Activated CD8-positive, alpha-beta memory T cell treated with anti-CD3 and anti-CD28 coated beads, Interleukin-2, amount 50 U/mL, for 24 hours (primary cell): ENCODE data around the gene SPOCK2.
"Not testable (repeated sequence)": the region's sequence is repeated elsewhere in the genome, so short reads cannot be mapped to it uniquely, and the experiment has no call there.

Source experiments
- DNase-seq: peaks from one replicate; pipeline ENCODE4 v3.0.0-alpha.2; 2020; ENCODE audit errors: extremely low read depth

The SPOCK2 gene

GRCh38 chr10:72108004-72108370 is 19.6 kb upstream of the SPOCK2 start:
- DNase-seq = not testable (repeated sequence)

GRCh38 chr10:72107325-72108003 is 19.1 kb upstream of the SPOCK2 start:
- DNase-seq = no peak

GRCh38 chr10:72106896-72107295 is 18.5 kb upstream of the SPOCK2 start:
- no peak for DNase-seq

- no peak for DNase-seq
These were observed 18.0 kb upstream of the SPOCK2 start for GRCh38 chr10:72106154-72106849.

GRCh38 chr10:72105710-72106109 is 17.4 kb upstream of the SPOCK2 start:
- no peak for DNase-seq

GRCh38 chr10:72105098-72105475 is 16.7 kb upstream of the SPOCK2 start:
- no peak for DNase-seq

- DNase-seq = no peak
These were observed 16.2 kb upstream of the SPOCK2 start for GRCh38 chr10:72104472-72105097.

- no peak for DNase-seq
These were observed 11.2 kb upstream of the SPOCK2 start for GRCh38 chr10:72099600-72099921.

- DNase-seq = no peak
These were observed 10.7 kb upstream of the SPOCK2 start for GRCh38 chr10:72098836-72099599.

- DNase-seq = no peak
These were observed 10.0 kb upstream of the SPOCK2 start for GRCh38 chr10:72098301-72098835.

GRCh38 chr10:72097448-72098300 is 9.3 kb upstream of the SPOCK2 start:
- no peak for DNase-seq

GRCh38 chr10:72096115-72097000 is 8.0 kb upstream of the SPOCK2 start:
- DNase-seq = no peak

GRCh38 chr10:72095195-72095594 is 6.8 kb upstream of the SPOCK2 start:
- DNase-seq = no peak

GRCh38 chr10:72094574-72094973 is 6.2 kb upstream of the SPOCK2 start:
- no peak for DNase-seq

GRCh38 chr10:72093450-72093849 is 5.1 kb upstream of the SPOCK2 start:
- DNase-seq = no peak

GRCh38 chr10:72092987-72093386 is 4.6 kb upstream of the SPOCK2 start:
- DNase-seq = no peak

- no peak for DNase-seq
These were observed 4.0 kb upstream of the SPOCK2 start for GRCh38 chr10:72092171-72092924.

- no peak for DNase-seq
These were observed 2.0 kb upstream of the SPOCK2 start for GRCh38 chr10:72090326-72090725.

- no peak for DNase-seq
These were observed 1.3 kb upstream of the SPOCK2 start for GRCh38 chr10:72089618-72090017.
